ENCODE results near the gene ISLR. TPM values are rescaled to one million over a fixed set of nuclear protein-coding genes. Genes with fewer than 3 reads are reported as not detected.

Gene ISLR
- polyA plus RNA-seq, 1 donor from 2014 or later: not detected

DNA sequence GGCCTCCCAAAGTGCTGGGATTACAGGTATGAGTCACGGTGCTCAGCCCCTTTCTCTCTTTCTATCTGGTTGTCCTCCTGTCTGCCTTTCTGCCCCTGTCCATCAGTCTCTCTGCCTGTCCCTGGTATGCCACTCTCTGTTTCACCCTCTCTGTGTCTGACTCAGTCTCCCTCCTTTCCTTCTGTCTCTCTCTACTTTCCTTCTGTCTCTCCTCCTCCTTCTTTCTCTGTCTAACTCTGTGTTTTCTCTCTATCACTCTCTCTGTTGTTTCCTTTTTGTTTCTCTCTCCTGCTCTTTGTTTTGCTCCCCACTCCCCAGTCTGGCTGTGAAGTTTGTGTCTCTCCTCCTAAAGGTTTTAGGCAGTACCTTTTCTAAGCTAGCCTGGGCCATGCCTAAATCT, 38.1 kb downstream of the ISLR start:
- no peaks in the 10 kb centered on the region for H4K20me1 ChIP-seq (ENCODE audit: insufficient read depth)
- H3K9me3 ChIP-seq (ENCODE audit: low read length): no peaks in the 10 kb centered on the region
- TF ChIP-seq CTCF (IDR thresholded peaks at IDR 0.05; ENCODE audit: poor library complexity, severe bottlenecking) (no peak), SMC3 (conservative IDR thresholded peaks at IDR 0.05; ENCODE audit: poor library complexity) (no peak), RAD21 (conservative IDR thresholded peaks at IDR 0.05) (no peak), POLR2AphosphoS5 (IDR thresholded peaks at IDR 0.05) (no peak), EP300 (conservative IDR thresholded peaks at IDR 0.05; ENCODE audit: poor library complexity, severe bottlenecking) (no peak), EZH2 (IDR thresholded peaks at IDR 0.05; ENCODE audit: borderline replicate concordance, insufficient read depth, low read length, poor library complexity, severe bottlenecking) (no peak), TAF1 (IDR thresholded peaks at IDR 0.05; ENCODE audit: low read depth) (no peak)
- H2AFZ ChIP-seq (ENCODE audit: low read depth, low read length): no peak overlapping the region
- H3K79me2 ChIP-seq (replicated peaks; ENCODE audit: insufficient read depth, low read length): no peaks in the 10 kb centered on the region
- H3K4me3 ChIP-seq (ENCODE audit: low read length): no peak overlapping the region
- H3K9ac ChIP-seq (ENCODE audit: low read length): no peak overlapping the region
- no peaks in the 10 kb centered on the region for H3K27me3 ChIP-seq (ENCODE audit: insufficient read depth, low read depth, low read length)
- H3K9me2 ChIP-seq (ENCODE audit: insufficient read depth, low read length): no peaks in the 10 kb centered on the region
- H3K27ac ChIP-seq (ENCODE audit: low read length): no peak overlapping the region
- peaks cover 4% of the 10 kb centered on the region for H3F3A ChIP-seq (ENCODE audit: insufficient read depth, low read length, poor library complexity, severe bottlenecking)
- no peaks in the 10 kb centered on the region for H3K36me3 ChIP-seq (ENCODE audit: insufficient read depth, low read length)
- H3K4me2 ChIP-seq (ENCODE audit: low read length): no peak overlapping the region

GRCh38 chr15:74212494-74212893, 39.0 kb downstream of the ISLR start:
- Histone ChIP-seq H3K9me2 (ENCODE audit: insufficient read depth, low read length) (no peaks in the 10 kb centered on the region), H3K4me3 (ENCODE audit: low read length) (no peak overlapping the region), H3K4me2 (ENCODE audit: low read length) (no peak overlapping the region), H3K9me3 (ENCODE audit: low read length) (no peaks in the 10 kb centered on the region), H4K20me1 (ENCODE audit: insufficient read depth) (no peaks in the 10 kb centered on the region), H3K36me3 (ENCODE audit: insufficient read depth, low read length) (no peaks in the 10 kb centered on the region), H3K27ac (ENCODE audit: low read length) (no peak overlapping the region), H3K9ac (ENCODE audit: low read length) (peak overlapping the region; percentile 0), H3F3A (ENCODE audit: insufficient read depth, low read length, poor library complexity, severe bottlenecking) (peaks cover 4% of the 10 kb centered on the region), H3K27me3 (ENCODE audit: insufficient read depth, low read depth, low read length) (no peaks in the 10 kb centered on the region), H2AFZ (ENCODE audit: low read depth, low read length) (no peak overlapping the region), H3K79me2 (replicated peaks; ENCODE audit: insufficient read depth, low read length) (no peaks in the 10 kb centered on the region)
- TF ChIP-seq RAD21 (conservative IDR thresholded peaks at IDR 0.05): no peak
- no peak for TF ChIP-seq TAF1 (IDR thresholded peaks at IDR 0.05; ENCODE audit: low read depth)
- no peak for TF ChIP-seq SMC3 (conservative IDR thresholded peaks at IDR 0.05; ENCODE audit: poor library complexity)
- no peak for TF ChIP-seq CTCF (IDR thresholded peaks at IDR 0.05; ENCODE audit: poor library complexity, severe bottlenecking)
- no peak for TF ChIP-seq EZH2 (IDR thresholded peaks at IDR 0.05; ENCODE audit: borderline replicate concordance, insufficient read depth, low read length, poor library complexity, severe bottlenecking)
- TF ChIP-seq, protein P1, sequence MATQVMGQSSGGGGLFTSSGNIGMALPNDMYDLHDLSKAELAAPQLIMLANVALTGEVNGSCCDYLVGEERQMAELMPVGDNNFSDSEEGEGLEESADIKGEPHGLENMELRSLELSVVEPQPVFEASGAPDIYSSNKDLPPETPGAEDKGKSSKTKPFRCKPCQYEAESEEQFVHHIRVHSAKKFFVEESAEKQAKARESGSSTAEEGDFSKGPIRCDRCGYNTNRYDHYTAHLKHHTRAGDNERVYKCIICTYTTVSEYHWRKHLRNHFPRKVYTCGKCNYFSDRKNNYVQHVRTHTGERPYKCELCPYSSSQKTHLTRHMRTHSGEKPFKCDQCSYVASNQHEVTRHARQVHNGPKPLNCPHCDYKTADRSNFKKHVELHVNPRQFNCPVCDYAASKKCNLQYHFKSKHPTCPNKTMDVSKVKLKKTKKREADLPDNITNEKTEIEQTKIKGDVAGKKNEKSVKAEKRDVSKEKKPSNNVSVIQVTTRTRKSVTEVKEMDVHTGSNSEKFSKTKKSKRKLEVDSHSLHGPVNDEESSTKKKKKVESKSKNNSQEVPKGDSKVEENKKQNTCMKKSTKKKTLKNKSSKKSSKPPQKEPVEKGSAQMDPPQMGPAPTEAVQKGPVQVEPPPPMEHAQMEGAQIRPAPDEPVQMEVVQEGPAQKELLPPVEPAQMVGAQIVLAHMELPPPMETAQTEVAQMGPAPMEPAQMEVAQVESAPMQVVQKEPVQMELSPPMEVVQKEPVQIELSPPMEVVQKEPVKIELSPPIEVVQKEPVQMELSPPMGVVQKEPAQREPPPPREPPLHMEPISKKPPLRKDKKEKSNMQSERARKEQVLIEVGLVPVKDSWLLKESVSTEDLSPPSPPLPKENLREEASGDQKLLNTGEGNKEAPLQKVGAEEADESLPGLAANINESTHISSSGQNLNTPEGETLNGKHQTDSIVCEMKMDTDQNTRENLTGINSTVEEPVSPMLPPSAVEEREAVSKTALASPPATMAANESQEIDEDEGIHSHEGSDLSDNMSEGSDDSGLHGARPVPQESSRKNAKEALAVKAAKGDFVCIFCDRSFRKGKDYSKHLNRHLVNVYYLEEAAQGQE (IDR thresholded peaks at IDR 0.05; ENCODE audit: borderline replicate concordance): no peak
- no peak for TF ChIP-seq MXI1 (conservative IDR thresholded peaks at IDR 0.05; ENCODE audit: poor library complexity, severe bottlenecking)
- no peak for TF ChIP-seq EP300 (conservative IDR thresholded peaks at IDR 0.05; ENCODE audit: poor library complexity, severe bottlenecking)
- no peak for TF ChIP-seq POLR2AphosphoS5 (IDR thresholded peaks at IDR 0.05)

Data from neural cell (in vitro differentiated cells).